Fibroblast of the aortic adventitia (primary cell): ENCODE results near the gene FJX1. TPM values are rescaled to one million over a fixed set of nuclear protein-coding genes. Genes with fewer than 3 reads are reported as not detected.

Experiments used
- DNase-seq: peaks from one replicate; pipeline ENCODE4 v3.0.0-alpha.2; 2010; ENCODE audit warnings: low read depth
- H3K4me3 ChIP-seq: 2 replicates; pipeline ENCODE4 v1.5.1; 2011; ENCODE audit warnings: low read depth, mild to moderate bottlenecking, control low read depth, low read length, moderate library complexity
- CTCF ChIP-seq: IDR thresholded peaks from 2 replicates; pipeline ENCODE4 v1.5.1; 2011; ENCODE audit warnings: mild to moderate bottlenecking, low read length, control low read depth, inconsistent platforms; ENCODE audit not compliant: insufficient read depth
- total RNA-seq: library from RNA; depleted of rRNA; stranded (reverse); fragments of >200 nt; gene quantifications from 2 replicates; pipeline ENCODE4 v1.2.3, GENCODE V29; 2012; ENCODE audit warnings: low replicate concordance

FJX1 gene
- total RNA-seq, 1 donor = 78.2 TPM

- DNase-seq = no peak
- no peak for TF ChIP-seq CTCF
- no peak overlapping the region for H3K4me3 ChIP-seq
These were observed 11.3 kb downstream of the FJX1 start for GRCh38 chr11:35629511-35629910.

DNA sequence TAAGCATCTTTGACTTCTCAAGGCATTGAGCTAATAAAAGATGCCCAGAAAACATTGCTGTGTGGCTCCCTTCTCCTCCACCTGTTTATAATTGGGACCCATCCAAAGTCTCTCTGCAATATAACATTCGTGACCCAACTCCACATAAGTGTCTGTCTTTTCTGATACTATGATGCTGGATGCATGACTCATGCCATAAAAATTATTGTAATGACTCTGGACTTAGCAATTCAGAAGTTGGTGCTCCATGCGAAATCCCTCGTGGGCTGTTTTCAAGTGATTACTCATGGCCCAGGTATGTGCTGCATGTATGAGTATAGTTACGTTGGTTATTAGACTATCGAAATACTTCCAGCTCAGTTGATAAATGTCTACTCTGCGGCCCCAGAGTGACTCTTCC is 11.7 kb downstream of the FJX1 start:
- no peak for TF ChIP-seq CTCF
- H3K4me3 ChIP-seq = no peak overlapping the region
- DNase-seq = peak; percentile 99

GRCh38 chr11:35631891-35632290 is 13.6 kb downstream of the FJX1 start:
- no peak for TF ChIP-seq CTCF
- H3K4me3 ChIP-seq = no peak overlapping the region
- no peak for DNase-seq

- TF ChIP-seq CTCF = no peak
- no peak overlapping the region for H3K4me3 ChIP-seq
- peak; percentile 63 for DNase-seq
These were observed 14.0 kb downstream of the FJX1 start for GRCh38 chr11:35632301-35632700.

GRCh38 chr11:35633827-35634423 is 15.7 kb downstream of the FJX1 start:
- no peak for DNase-seq
- TF ChIP-seq CTCF = no peak
- no peak overlapping the region for H3K4me3 ChIP-seq

DNA sequence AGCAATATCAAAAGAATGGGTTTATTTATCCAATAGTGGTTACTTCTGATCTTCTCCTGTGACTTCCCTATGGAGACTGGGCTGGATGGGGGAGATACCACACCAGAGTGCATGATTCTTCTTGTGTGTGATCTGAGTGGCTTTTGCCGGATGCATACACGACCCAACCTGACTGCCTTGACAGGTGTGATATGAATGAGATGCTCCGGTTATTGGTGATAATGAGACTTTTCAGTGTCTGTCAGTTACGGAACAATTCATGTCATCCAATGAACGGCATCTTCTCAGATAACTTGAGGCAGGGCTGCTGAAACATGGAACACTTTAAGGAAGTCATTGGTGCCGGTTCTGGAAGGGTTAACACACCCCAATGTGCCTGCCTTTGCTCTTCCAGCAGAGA is 17.7 kb downstream of the FJX1 start:
- H3K4me3 ChIP-seq = no peak overlapping the region
- TF ChIP-seq CTCF = no peak
- DNase-seq = no peak

GRCh38 chr11:35639591-35640179 is 21.4 kb downstream of the FJX1 start:
- H3K4me3 ChIP-seq = no peak overlapping the region
- TF ChIP-seq CTCF = no peak
- no peak for DNase-seq
